NCI-H748 (cell line): ENCODE measurements around the gene XYLT1.
A peak's percentile ranks its signal among the peaks of the same experiment; 100 is the strongest.
"Not testable (repeated sequence)": the region's sequence is repeated elsewhere in the genome, so short reads cannot be mapped to it uniquely, and the experiment has no call there.

ENCODE experiments used
- DNase-seq: peaks from one replicate; lab custom pipeline; 2025; ENCODE audit not compliant: unreplicated experiment; lab: John Stamatoyannopoulos, UW

XYLT1 gene

GRCh38 chr16:17340804-17341203 is 130.0 kb downstream of the XYLT1 start:
- DNase-seq: no peak

GRCh38 chr16:17339764-17340541 is 130.8 kb downstream of the XYLT1 start:
- DNase-seq: no peak

GRCh38 chr16:17338244-17338643 is 132.5 kb downstream of the XYLT1 start:
- no peak for DNase-seq

GRCh38 chr16:17336530-17336900 is 134.2 kb downstream of the XYLT1 start:
- DNase-seq: no peak

- no peak for DNase-seq
Observed at GRCh38 chr16:17335826-17336529, 134.8 kb downstream of the XYLT1 start.

GRCh38 chr16:17335406-17335805 is 135.4 kb downstream of the XYLT1 start:
- DNase-seq: not testable (repeated sequence)

GRCh38 chr16:17334096-17334495 is 136.7 kb downstream of the XYLT1 start:
- no peak for DNase-seq

- no peak for DNase-seq
Observed at GRCh38 chr16:17333229-17333628, 137.5 kb downstream of the XYLT1 start.

- no peak for DNase-seq
Observed at GRCh38 chr16:17331991-17332390, 138.8 kb downstream of the XYLT1 start.

- no peak for DNase-seq
Observed at GRCh38 chr16:17331071-17331607, 139.6 kb downstream of the XYLT1 start.

- DNase-seq: no peak
Observed at GRCh38 chr16:17330044-17330443, 140.7 kb downstream of the XYLT1 start.

- no peak for DNase-seq
Observed at GRCh38 chr16:17329391-17329790, 141.4 kb downstream of the XYLT1 start.

GRCh38 chr16:17328932-17329331 is 141.8 kb downstream of the XYLT1 start:
- DNase-seq: peak; percentile 3

GRCh38 chr16:17327664-17328335 is 143.0 kb downstream of the XYLT1 start:
- DNase-seq: no peak

GRCh38 chr16:17325476-17326143 is 145.2 kb downstream of the XYLT1 start:
- DNase-seq: no peak

- no peak for DNase-seq
Observed at GRCh38 chr16:17324451-17324850, 146.3 kb downstream of the XYLT1 start.

- DNase-seq: peak; percentile 18
Observed at GRCh38 chr16:17323171-17323570, 147.6 kb downstream of the XYLT1 start.

- DNase-seq: no peak
Observed at GRCh38 chr16:17321824-17322223, 148.9 kb downstream of the XYLT1 start.

GRCh38 chr16:17320009-17320408 is 150.8 kb downstream of the XYLT1 start:
- DNase-seq: no peak

GRCh38 chr16:17318238-17318637 is 152.5 kb downstream of the XYLT1 start:
- no peak for DNase-seq

GRCh38 chr16:17316005-17316404 is 154.8 kb downstream of the XYLT1 start:
- peak; percentile 18 for DNase-seq
